GM19023 (cell line): ENCODE data around the gene USP51.
"Not testable (repeated sequence)": the region's sequence is repeated elsewhere in the genome, so short reads cannot be mapped to it uniquely, and the experiment has no call there.

Source experiments
- ATAC-seq: cut with Tn5 transposase; IDR thresholded peaks from one replicate; pipeline ENCODE4 v1.9.1; 2021; ENCODE audit warnings: mild to moderate bottlenecking, moderate library complexity; ENCODE audit not compliant: unreplicated experiment

The USP51 gene

DNA sequence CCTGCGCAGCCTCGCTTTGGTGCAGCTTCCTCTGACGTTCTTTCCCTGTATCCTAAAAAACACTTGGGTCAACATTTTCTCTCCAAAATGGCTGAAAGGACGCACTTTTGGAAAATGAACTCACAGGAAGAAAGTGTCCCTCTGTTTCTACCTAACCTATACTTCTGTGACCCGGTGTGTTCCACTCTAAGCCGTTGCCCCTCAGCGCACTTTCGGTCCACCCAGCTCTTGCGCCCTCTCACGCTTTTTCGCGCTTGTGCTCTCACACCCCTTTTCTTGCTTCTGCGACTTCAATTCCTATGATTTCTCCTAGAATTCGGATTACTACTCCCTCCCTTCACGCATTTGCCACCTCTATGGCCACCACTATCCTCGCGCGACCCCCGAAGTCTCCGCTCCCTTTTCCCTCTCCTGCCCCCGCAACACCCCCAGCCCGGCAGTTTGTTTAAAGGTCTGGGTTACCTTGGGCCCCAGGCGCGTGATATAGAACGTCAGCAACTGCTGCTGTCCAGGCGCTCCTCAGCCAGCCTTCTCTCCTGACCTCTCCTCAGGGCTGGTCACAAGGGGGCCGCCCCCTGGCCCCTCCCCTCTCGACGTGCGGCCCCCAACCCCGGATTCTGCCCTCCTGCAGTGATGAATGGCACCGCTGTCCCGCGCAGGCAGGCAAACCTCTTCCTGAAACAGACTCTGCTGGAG, at the start of gene USP51:
Gene USP51 (minus strand): TSS at position 535 of the 696 bp plus-strand sequence. CDS start 909 bp downstream, outside the sequence.
- peak; percentile 47 for ATAC-seq

DNA sequence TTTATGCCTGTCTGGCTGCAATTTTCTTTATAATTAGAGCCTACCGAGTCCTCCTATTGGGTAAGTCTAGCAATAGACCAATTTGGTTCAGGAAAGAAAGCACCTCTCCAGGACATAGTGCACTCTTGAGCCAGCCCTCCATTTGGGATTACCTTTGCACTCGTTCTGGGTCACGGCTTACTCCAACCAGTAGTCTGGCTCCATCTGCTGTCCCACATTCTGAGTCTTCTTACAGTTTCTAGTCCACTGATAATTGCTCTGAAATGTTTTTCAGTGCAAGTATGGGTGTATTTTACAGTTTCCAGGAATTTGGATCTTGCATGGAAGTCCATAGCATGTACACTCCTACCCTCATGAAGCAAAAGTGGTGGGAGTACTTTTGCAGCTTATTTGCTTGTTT, 34.8 kb upstream of the USP51 start:
- ATAC-seq = no peak

DNA sequence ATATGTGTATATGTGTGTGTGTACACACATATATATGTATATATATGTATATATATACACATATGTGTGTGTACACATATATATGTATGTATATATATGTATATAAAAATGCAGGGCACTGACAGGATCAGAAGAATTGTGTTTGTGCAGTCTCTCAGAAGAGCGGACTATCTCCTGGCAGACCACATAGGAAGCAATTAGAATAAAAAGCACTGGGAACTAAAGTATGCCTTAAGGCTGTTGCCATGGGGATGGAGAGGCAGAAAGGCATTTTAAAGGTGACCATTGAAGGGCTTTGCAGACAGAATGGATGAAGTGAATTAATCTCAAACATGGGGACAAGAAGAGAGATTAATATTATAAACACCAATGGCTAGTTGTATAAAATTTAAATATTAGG, 33.7 kb upstream of the USP51 start:
- no peak for ATAC-seq

DNA sequence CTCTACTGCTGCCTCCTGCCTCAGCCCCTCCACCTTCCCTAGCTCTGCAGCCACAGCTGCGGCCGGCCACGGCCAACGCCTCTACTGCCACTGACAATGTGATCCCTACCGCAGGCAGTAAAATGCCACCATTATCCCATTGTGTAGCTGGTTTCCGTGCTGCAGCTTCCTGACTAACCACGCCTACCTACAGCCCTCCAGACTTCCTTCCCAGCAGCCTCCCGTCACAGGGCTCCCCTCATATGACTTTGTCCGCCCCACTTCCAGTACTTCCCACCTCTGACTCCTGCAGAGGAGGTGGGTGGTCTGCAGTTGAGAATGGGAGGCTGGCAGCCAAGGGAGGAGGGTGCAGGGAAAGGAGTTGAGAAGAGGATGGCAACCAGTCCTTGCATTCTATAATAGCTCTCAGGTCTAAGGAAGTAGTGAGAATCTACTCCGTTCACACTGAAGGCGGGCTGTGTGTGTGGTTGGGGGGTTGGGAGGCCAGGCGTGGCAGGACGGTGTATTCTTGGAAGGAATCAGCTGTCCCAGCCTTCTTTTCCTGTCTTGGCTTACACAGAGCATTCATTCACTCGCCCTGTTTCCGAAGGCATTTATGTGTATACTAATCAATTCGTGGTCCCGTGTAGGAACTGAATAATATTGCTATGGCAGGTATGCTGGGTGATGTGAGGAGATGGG, 33.1 kb upstream of the USP51 start:
- no peak for ATAC-seq

DNA sequence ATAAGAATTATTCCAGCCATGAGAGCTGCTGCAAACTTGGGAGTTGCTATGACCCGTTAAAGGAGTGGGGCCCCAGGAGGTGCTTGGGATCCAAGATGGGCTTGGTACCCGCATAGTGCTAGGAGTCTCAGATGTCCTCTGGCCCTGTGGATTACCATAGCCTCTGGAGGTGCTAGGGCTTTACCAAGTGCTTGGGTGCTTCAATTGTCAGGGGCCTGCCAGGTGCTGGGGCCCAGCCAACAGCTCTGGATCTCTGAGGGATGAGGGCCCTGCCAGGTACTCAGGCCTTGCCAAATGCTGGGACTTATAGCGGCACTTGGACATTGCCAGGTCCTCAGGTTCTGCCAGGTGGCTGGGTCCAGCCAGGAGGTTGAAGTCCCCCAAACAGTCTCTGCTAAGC, 32.0 kb upstream of the USP51 start:
- ATAC-seq = no peak

DNA sequence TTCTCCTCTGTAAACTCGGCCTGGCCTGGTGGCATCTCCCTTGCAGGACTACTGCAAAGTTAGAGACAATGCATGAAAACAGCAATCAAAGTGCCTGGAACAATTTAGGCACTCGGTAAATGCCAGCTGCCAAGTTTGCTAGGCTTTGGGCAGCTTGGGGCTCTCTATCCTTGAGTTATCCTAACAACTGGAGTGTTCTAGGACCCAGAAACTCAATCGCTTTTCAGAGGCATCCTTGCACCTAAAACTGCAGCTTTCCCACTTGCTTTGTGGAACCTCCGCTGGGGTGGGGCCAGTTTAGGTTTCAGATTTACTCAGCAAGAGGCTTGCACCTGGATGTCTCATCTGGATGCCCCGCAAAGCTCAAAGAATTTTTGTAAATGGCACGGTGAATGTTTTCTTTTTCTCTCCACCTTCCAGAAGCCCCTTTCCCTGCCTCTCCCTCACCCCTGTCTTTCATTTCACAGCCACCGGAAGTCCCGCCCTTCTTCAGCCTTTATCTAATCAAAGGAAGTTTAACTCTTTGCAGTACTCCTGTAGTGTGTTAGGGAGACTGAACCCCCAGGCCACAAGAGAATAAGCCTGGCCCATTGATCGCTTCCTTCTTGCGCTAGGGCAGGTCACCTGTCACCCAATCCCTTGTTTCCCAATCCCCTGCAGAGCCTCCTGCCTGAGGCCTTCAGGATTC, 27.3 kb upstream of the USP51 start:
- ATAC-seq = not testable (repeated sequence)

DNA sequence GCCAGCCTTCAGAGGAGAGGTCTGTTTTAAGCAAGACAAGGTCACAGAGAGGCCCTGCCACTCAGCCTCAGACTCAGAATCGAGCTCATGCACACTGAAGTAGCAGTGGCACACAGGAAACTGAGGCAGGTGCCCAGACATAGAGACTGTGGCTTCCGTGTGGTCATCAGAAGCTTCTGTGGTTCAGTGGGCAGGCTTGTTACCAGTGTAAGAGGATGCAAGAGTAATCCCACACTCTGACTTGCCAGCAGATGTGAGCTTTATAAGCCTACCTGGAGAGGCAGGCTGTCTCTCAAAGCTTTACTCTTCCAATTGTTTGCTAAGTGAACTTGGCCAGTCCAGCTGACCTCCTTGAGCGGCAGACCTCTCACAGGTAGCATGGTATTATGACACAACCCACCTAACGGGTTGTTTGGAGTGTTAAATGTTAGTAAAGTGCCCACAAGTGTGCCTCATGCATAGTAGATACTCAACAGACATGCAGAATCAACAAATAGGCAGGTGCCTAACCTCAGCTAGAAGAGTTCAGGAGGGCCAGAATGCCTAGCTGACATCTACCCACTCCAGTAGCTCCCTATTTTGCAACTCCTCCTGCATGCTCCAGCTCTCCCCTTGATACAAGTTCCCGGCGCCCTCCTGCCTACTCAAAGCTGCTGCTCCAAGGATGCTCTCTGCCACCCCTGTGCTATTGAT, 23.5 kb upstream of the USP51 start:
- ATAC-seq = not testable (repeated sequence)

DNA sequence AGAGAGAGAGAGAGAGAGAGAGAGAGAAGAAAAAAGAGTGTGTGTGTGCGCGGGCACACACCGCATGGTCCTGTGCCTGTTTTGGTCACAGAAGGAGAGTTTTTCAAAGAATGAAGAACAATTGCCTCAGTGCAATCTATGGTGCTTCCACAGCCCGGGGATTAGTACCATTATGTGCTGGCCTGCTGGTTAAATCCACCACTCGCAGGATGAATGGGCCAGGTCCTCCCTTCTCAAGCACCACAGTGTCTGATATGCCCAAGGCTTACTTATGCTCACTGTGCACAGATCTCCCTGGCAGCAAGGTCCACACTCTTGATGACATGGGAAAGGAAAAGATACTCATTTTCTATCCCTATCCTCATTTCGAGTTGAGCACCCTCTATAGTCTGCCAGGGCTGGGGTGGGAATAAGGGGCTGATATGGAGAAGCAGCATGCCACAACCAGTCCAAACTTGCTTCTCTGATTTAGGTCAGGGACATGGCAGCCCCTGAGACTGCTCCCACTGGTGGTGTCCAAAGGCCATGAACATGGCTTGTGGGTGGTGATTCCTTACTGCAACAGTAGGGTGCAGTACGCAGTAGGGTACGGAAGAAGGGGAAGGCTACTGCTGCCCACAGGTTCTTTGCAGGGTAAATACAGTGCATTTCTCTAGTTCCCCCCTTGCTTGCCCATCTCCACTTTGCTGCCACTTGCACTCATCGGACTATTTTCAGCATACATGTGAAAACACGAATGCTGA, 18.9 kb upstream of the USP51 start:
- not testable (repeated sequence) for ATAC-seq

DNA sequence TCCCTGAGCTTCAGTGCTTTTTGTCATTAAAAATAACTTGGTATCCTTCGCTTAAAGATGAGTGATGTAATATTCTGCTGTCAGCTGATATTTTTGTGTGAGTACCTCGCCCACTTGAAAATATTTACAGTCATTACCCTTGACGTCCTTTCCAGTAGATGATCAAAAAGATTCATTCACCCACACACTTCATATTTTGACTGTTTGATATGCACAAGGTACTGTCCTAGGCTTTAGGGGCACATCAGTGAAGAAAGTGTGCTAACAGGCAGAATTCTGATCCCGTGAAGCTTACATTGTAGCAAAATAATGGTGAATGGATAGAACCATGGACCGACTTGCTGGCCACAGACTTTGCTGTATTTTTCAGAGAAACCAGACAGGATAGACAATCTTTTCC, 18.1 kb upstream of the USP51 start:
- not testable (repeated sequence) for ATAC-seq

DNA sequence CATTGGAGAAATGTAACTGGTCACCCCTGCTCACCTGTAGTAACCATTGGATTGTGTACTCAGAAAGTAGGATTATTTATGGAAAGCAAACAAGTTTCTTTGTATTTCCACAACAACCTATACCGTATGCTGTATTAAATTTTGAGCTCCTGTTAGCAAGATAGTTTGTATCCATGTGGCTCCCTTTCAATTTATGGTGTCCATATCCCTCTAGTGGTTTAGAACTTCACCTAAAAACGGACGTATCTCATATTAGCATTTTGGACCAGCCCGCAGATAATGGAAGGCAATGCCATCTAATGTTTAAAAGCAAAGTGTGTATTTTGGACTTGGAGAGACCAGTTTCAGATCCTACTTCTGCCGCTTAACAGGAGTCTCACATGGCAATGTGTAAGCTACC, 17.4 kb upstream of the USP51 start:
- not testable (repeated sequence) for ATAC-seq

DNA sequence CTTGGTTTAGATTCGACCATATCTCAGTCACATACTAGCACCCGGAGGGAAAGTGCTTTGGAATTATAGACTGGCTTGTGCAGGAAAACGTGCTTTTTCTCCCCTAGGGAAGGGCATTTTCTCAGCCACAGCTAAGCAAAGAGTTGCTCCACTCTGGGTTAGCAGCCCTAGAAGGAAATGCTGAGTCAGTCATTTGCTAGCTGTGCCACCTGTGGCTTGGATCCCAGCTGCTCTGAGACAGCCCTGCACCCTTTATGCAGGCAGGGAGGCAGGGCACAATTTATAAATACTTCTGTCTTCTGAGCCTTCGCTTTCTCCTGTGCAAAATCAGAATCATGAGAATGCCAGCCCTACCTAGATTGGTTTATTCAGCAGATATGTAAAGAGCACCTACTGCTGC, 1.3 kb upstream of the USP51 start:
- no peak for ATAC-seq

DNA sequence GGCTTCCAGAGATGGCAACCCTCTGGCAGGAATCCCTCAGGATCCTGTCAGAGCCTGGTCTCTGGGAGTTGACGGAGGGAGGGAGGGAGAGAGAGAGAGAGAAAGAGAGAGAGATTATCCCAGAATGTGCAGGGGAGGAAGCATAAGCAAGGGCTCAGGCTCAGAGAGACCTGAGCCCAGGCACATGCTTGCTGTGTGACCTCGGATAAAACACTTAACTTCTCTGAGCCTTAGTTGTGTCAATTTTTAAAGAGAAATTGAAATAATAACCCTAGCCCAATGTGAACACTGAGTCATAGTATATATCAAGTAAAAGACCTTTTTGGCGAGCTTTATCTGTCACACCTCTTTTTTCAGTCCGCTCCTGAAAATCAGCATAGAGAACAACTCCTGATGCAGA, 473 bp upstream of the USP51 start:
- ATAC-seq = no peak

DNA sequence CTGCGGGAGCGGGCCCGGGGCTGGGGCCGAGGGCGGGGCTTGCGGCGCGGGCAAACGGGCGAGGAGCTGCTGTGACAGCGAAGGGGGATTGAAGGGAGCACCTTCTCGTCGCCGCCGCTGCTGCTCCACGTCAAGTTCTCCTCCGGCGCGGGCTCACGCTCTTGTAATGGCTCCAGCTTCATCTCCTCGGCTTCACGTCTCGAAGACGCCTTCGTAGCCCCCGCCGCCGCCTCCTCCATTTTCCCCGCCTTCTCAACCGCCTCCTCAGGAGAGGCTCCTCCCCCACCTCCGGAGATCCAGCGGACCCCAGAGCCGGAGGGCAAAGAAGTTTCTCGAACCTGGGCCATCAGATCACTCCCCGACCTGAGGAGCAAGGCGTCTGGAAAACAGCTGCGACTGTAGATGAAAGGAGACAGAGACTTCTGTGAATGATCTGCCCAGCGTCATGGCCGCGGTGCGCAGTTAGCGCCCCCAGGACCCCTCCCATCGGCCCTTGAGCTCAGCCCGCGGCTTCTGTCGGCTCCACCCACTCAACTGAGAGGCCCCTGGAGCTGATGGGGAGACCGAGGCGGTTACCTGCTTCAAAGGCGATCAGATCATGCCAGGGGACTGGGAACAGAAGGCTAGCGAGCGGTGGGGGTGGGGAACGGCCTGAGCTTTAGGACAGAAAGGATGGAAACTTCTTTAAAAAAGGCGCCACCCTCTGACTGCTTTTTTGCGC, 895 bp downstream of the USP51 start:
- ATAC-seq = peak; percentile 65

DNA sequence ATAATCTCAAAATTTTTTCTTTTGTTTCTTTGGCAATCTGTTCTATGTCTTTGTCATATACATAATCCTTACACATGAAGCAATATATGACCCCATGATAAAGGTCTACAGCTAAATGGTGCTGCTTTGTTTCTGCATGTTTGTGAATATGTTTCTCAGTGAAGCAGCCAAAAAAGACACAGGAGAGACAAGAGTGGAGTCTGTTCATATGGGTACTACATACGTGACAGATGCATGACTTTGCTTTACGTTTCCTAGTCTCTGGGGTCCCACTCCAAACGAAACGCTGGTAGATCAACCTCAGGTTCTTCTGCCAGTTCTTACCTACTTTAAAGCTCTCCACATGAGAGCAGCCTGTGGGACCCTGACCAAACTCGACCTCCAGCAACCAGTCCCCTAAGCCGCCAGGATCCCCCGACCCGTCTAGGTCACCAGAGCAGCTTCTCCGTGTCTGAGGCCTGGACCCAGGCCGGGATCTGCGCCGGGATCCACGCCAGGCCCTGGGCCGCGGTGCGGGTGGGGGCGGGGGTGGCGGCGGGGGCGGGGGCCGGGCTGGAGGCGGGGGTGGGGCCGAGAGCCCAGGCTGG, 1.5 kb downstream of the USP51 start:
- ATAC-seq = no peak

DNA sequence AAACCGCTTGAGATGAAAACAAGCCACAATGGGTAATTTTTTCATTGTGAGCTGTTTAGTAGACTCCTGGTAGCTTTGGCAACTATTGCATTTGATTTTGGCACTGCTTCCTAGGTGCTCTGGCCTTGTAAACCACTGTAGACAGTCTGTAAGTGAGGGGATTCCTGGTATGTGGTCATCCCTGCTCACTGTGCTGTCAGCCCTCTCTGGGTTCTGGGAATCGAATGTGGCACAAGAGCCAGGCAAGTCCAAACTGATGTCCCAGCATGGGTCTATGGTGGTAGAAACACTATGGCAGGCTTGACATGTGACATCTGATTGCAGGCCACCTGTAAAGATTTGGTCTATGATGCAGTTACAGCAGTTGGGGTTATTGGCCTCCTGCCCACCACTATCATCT, 2.5 kb downstream of the USP51 start:
- no peak for ATAC-seq

DNA sequence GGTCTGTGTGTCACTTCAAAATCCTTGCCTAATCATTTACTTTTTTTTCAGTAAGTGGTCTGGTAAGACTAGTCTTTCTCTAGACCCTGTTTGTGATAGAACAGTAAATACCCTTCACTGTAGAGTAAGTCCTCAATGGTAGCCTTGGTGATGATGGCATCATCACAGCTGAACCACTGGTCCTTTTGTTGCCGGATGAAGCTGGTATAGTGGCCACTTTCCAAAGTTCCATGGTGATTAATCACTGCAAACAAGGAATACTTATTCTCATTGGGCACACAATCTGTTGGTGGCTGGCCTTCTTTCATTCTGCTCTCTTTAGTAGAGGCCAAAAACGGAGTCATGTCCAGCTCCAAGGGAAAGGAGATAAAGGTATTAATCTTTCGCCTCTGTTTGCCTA, 2.9 kb downstream of the USP51 start:
- no peak for ATAC-seq

DNA sequence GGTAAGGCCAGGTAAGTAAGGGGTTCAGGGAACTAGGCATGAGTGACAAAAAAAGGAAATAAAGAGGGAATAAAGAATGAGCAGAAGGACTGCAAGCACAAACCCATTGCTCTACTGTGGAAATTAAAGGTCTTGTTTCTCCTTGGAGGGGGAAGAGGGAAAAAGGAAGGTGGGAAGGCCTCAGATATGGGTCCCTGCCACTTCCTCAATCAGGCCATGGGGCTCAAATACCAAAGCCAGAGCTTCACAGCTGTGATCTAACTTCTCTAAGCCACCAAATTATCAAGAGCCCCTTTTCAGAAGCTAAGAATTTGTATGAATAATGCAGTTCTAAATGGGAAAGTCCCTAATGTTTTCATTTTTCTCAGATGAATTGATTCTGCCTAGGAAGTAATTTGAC, 4.7 kb downstream of the USP51 start:
- ATAC-seq = no peak

DNA sequence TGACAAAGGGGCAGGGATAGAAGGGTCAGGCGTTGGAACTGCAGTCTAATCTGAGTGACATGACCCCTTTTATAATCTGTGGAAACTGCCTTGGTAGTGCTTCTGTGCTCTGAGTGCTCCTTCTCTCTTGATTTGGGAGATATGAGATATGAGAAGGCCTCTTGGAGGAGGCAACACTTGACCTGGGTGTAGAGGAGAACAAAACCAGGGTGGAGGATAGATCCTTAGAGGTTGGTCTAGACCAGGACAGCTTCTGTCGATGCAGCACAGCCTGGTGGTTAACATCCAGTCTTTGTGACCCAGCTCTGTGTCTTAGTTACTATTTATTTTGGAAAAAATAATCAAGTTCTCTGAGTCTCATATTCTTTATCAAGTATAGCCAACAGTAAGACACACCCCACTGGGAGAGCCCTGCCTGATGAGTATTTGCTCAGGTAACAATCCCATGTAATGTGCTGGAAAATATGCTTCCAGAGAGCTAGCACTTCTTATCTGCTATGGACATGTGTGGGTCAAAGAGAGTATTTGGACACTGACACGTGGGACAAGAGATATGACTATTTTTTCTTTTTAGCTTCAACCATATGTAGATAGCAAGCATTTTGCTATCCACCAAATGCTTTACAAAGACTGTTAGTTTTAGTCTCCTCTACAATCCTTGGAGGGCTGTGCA, 9.1 kb downstream of the USP51 start:
- no peak for ATAC-seq

DNA sequence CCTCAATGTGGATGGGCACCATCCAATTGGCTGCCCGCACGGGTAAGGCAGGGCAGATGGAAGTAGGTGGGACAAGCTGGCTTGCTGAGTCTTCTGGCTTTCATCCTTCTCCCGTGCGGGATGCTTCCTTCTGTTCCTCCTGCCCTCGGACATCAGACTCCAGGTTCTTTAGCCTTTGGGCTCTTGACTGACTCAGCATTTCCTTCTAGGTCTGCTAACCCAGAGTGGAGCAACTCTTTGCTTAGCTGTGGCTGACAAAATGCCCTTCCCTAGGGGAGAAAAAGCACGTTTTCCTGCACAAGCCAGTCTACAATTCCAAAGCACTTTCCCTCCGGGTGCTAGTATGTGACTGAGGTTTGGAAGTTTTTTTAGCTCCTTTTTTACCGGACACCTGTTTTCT, 9.7 kb downstream of the USP51 start:
- ATAC-seq = not testable (repeated sequence)
